HG03432 (cell line): ENCODE measurements around the gene DNAH3.
"Not testable (repeated sequence)": the region's sequence is repeated elsewhere in the genome, so short reads cannot be mapped to it uniquely, and the experiment has no call there.

Source experiments
- ATAC-seq: cut with Tn5 transposase; IDR thresholded peaks from one replicate; pipeline ENCODE4 v1.9.1; 2021; ENCODE audit warnings: mild to moderate bottlenecking, moderate library complexity; ENCODE audit not compliant: unreplicated experiment

The DNAH3 gene

DNA sequence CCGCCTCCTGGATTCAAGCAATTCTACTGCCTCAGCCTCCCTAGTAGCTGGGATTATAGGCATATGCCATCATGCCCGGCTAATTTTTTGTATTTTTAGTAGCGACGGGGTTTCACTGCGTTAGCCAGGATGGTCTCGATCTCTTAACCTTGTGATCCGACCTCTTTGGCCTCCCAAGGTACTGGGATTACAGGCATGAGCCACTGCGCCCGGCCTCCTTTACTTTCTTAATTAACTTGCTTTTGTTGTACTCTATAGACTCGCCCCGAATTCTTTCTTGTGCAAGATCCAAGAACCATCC is 205.1 kb downstream of the DNAH3 start:
- ATAC-seq, result not testable (repeated sequence)

DNA sequence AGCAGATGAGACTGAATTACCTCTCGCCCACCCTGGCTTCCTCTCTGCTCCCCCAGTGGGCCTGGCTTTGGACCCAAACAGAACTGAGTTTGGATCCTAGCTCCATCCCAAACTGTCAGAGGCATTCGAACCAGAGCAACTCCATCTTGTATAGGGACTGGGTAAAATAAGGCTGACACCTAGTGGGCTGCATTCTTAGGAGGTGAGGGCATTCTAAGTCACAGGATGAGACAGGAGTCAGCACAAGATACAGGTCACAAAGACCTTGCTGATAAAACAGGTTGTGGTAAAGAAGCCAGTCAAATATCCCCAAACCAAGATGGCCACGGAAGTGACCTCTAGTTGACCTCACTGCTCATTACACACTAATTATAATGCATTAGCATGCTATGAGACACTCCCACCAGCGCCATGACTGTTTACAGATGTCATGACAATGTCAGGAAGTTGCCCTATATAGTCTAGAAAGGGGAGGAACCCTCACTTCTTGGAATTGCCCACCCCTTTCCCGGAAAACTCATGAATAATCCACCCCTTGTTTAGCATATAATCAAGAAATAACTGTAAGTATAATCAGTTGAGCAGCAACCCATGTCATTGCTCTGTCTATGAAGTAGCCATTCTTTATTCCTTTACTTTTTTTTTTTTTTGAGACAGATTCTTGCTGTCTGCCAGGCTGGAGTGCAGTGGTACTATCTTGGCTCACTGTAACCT is 205.6 kb downstream of the DNAH3 start:
- no peak for ATAC-seq

DNA sequence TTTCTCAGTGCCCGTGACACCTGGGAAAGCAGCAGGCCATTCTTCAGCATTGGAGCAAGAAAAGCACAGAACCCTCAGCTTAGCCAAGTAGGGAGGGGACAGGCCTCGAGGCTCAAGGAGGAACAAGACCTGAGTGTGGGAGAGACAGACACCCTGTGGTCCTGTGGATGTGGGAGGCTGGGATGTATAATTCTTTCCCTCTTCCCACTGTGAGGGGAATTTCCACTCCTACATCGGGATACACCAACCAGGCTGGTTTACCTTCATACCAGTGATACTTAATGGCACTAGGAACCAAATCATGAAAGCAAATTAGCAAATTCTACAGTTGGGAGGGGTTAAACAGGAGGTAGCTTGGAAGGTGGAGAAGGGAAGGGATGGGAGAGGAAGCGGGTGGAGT is 208.4 kb downstream of the DNAH3 start:
- ATAC-seq, result no peak

DNA sequence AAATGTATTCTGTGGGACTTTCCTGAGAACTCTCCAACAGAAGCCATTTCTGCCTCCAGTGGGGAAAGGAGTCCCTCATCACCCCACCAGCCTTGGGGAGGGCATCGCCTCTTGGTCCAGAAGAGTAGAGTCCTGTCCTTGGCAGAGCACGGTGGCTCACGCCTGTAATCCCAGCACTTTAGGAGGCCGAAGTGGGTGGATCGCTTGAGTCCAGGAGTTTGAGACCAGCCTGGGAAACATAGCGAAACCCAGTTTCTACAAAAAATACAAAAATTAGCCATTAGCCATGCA is 209.1 kb downstream of the DNAH3 start:
- no peak for ATAC-seq

DNA sequence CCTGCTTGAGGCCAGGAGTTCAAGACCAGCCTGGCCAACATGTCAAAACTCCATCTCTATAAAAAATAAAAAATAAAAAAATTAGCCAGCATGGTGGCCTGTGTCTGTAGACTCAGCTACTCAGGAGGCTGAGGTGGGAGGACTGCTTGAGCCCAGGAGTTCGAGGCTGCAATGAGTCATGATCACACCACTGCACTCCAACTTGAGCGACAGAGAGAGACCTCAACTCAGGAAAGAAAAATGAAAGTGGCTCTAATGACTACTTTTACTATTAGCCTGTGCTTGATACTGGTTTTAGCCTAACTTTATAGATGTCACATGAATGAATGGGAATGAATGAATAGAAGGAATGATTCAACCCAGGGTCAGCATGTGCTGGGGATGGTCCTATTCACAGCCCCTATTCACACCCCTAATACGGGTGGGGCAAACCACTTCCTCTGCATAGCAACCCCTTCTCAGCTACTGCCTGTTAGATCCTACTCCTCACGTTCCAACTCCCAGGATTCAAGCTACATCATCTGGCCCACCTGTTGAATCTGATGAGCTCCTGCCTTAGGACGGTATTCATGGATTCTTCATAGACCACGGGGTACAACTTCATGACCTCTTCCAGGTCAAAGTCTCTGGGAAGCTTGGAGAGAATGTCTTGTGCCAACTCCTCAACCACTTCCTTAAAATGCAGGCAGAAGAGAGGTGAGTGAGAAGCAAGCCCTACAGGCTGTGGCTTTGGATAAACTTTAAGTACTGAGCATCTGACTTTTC is 209.6 kb downstream of the DNAH3 start:
- no peak for ATAC-seq

DNA sequence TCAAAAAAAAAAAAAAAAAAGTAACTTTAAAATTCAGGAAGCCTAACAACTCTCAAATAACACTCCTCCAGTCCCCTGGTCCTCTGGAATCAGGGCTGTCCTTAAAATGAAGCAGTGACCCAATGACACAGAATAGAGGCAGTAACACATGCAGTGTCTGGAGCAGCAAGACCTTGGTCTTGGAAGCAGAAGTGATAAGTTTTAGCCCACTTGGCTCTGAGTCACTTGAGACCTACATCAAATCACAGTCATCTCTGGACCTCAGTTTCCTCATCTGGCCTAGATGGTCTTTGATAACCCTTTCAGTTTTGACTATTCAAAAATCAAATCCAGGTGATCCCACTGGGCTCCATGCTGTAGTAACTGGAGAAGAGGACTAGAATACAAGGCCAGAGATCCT is 211.0 kb downstream of the DNAH3 start:
- ATAC-seq, result no peak

DNA sequence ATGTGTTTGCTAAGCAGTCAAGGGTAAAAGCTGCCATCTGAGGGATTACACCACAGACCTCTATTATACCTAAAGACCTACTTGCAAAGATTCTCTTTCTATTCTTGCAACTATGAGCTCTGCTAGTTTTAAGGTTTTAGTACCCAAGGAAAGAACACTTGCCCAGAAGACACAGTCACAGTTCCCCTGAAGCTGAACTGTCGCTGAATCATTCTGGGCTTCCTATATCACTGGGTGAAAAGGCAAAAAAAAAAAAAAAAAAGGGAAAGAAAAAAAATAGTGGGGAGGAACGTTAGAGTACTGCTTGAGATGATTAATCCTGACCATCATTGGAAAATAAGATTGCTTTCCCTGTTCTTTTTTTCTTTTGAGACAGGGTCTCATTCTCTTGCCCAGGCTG is 212.2 kb downstream of the DNAH3 start:
- no peak for ATAC-seq

DNA sequence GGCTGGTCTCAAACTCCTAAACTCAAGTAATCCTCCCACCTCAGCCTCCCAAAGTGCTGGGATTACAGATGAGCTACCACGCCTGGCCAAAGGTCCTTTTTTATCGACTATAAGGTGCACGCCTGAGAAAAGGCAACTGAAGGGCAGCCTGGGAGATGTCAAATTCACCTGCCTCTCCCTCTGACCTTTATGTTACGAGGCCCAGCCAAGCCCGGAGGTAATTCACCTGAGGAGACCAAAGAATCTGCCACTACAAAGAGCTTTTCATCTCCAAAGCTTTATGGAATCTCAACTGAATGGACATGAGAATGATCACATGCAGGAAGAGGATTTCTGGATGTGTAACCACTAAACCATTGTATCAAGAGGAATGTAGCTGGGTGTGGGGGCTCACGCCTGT is 212.9 kb downstream of the DNAH3 start:
- ATAC-seq, result no peak

DNA sequence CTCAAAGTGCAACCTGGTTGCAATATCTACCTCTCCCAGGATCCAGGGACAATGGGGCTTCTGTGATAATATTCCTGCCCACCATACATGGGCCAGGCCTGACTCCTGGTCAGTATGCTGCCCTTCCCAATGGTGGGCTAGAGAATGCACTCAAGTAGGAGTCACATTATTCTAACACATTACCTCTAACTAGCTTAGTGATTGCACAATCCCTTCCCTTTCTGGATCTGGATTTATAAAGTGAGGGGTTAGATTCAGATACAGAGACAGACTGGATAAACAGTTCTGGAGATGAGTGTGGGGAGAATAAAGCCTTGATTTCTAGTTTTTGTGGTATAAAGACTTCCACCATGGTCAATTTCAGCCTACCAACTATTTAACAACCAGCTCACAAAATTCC is 217.1 kb downstream of the DNAH3 start:
- no peak for ATAC-seq

DNA sequence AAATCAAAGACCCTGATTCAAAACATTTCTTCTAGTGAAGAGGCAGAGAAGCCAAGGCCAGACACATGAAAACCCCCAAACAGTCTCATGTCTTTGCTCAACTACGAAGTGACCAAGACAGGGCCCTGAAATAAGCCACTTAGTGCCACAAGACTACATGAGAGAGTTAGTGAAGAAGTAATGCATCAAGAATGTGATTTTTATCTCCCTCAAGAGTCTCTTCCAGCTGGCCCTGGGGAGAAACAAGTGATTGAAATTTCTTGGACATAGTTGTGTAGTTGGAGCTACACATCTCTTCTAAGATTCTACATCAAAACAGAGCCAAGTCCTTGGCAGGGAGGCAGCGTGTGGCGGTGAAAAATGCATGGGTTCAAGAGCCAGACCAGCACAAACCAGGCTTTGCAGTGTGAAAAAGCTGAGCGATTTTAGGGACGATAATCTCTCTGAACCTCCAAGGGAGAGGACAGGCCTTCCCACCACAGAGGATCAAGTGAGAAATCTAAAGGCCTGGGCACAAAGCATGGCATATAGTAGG is 219.5 kb downstream of the DNAH3 start:
- ATAC-seq, result no peak

DNA sequence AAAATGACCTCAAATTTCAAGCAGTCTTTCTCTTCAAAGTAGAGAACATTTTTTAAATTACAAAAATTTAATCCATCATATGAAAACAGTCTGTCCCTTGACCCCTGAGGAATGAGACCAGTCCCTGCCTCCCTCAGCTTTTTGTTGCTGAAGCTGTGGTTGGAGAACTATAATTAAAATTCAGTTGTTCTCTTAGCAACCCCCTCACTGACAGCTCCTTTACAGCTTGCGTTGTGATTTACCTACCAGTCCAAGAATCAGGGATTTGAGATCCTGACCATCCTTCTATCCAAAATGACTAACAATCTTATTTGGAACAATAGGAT is 220.3 kb downstream of the DNAH3 start:
- ATAC-seq, result no peak

DNA sequence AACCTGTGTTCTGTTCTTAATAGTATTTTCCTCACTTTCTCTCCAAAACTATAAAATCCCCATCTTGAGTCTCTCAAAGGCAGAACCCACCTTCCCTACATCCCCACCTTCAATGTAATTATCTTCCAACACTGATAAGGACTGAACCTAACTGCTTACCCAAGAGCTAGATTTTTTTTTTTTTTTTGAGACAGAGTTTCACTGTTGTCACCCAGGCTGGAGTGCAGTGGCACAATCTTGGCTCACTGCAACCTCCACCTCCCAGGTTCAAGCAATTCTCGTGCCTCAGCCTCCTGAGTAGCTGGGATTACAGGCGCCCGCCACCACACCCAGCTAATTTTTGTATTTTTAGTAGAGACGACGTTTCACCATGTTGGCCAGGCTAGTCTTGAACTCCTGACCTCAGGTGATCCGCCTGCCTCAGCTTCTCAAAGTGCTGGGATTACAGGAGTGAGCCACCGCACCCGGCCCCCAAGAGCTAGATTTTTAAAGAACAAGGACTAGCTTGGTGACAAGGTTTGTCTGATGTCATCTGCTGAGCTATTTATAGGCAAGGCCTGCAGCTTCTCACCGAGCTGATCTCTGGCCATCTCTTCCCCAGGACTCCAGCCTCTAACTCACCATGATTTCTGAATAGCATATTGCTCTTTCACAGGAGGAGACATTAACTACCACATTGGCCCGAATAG is 220.8 kb downstream of the DNAH3 start:
- ATAC-seq, result not testable (repeated sequence)

DNA sequence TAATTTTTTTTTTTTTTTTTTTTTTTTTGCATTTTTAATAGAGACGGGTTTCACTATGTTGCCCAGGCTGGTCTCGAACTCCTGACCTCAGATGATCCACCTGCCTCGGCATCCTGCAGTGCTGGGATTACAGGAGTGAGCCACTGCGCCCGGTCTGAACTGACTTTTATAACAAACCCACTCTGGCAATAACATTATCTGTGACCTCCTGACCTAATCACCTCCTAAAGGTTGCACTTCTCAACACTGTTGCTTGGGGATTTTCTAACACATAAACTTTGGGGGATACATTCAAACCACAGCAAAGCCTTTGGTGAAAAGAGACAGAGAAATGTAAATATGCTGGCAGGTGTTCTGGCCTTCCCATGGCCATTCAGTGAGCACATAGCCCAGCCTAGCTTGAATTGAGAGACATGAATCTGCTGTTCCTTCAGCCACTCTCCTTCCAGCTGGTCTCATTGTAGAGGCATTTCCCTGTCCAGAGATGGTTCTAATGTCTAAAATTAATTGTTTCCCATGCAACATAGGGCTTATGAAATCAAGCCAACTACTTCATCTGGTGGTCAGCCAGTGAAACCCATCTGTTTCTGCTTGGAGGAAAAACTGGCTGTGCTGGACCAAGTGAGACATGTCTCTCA is 221.8 kb downstream of the DNAH3 start:
- no peak for ATAC-seq

DNA sequence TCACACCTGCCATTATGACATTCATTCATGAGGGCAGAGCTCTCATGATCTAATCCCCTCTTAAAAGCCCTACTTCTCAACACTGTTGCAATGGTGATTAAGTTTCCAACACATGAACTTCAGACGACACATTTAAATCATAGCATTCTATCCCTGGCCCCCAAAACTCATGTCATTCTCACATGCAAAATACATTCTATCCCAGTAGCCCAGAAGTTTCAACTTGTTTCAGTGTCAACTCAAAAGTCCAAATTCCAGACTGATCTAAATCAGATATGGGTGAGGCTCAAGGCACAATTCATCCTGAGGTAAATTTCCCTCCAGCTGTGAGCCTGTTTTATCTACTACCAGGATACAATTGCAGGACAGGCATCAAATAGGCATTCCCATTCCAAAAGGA is 224.9 kb downstream of the DNAH3 start:
- no peak for ATAC-seq

DNA sequence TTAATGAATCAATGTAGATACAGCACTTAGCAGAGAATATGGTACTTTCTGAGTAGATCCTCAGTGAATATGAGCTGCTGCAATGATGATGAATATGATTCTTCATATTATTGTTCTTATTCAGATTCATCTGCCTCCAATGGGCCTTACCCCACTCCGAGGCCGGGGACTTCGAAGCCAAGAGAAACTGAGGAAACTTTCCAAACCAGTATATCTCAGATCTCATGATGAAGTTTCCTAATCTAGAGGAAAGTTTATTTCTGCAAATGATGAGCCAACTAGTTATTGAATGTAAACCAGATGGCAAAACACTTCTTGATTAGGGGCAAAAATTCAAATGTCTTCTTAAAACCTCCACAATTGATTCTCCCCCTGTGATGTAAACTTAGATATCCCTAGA is 226.8 kb downstream of the DNAH3 start:
- no peak for ATAC-seq

DNA sequence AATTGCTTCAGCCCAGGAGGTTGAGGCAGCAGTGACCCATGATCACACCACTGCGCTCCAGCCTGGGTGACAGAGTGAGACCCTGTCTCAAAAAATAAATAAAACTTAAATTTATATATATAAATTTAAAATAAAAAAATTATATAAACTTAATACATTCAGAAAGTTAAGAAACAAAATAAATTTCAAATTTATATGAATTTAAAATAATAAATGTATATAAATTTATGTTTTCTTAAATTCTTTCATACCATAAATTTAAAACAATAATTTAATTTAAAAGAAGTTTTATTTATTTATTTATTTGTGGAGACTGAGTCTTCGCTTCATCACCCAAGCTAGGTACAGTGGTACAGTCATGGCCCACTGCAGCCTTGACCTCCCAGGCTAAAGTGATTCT is 229.8 kb downstream of the DNAH3 start:
- ATAC-seq, result no peak

DNA sequence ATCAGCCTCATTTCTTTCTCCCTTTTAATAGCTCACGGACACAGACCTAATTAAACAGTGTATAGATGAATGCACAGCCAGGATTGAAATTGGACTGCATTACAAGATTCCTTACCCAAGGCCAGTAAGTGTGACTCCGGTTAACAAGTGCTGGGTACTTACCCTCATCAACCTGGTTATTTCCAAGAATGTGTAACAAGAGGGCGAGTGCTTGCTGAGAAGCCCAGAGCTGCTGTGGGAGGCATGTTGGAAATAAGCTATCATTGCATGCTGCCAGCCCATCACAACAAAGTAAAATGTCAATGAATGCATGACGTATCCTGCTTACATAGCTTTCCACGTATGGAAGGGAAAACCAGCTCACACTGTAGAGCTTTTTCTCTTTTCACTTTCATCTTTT is 230.6 kb downstream of the DNAH3 start:
- no peak for ATAC-seq

DNA sequence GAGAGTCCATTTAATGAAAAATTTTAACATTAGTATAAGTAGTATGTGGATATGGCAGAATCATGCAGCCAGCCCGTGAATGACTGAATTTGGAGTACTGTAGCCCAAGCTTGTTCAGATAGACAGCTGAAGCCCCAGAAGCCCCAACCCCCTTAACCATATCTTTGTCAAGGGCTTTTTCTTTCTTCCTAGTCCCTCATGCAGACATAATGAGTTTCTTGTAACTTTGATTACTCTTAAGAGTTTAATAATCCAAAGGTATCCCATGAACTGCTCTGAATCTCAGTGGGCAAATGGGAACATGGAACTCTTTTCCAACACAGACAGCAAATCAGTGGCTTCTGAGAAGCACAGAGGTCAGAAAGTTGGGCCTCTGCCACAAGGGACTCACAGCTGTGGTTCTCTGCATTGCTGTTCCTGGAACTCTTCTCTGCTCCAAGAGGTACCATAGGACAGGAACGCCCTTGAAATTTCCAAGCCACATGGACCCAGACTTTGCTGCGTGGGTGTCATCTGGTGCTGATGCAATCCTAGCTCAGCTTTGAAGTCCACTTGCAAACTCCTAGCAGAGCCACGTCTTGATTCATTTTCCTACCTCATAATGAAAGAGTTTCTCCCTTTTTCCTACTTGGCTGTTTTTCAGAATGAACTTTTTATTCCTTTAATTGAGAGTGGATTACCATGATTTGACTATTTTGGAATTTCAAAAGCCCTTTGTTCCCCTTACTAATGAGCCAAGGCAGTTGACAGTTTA is 232.0 kb downstream of the DNAH3 start:
- ATAC-seq, result no peak

DNA sequence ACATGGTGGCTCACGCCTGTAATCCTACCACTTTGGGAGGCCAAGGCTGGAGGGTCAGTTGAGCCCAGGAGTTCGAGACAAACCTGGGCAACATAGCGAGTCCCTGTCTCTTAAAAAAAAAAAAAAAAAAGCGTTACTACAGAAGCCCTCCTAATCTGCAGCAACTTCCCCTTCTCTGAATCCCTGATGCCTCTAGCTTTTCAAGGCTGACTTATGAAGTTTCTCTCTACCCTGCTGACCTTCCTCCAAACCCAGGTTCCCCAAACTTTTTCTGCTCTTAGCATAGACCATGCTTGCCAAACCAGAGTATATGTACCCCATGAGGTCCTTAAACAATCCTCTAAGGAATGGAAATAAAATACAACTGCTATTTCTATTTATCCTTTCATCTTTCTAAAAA is 233.7 kb downstream of the DNAH3 start:
- no peak for ATAC-seq

DNA sequence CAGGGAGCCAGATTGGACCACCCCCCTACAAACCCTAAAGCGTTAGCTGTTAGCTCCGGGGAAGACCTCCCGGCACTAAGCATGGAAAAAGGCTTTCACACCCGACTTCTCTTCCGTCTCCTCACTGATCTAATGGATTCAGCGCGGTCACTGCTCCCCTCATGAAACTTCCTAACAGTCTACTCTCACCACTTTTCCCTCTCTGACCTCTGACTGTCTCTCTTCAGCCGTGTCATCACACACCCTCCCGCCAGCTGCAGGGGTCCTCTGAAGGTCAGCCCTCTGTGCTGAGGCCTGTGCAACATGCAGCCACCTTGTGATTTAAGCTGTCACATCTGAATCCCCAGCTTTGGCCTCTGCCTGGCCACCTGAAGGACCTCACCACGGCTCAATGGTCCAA is 234.4 kb downstream of the DNAH3 start:
- ATAC-seq, result no peak

DNA sequence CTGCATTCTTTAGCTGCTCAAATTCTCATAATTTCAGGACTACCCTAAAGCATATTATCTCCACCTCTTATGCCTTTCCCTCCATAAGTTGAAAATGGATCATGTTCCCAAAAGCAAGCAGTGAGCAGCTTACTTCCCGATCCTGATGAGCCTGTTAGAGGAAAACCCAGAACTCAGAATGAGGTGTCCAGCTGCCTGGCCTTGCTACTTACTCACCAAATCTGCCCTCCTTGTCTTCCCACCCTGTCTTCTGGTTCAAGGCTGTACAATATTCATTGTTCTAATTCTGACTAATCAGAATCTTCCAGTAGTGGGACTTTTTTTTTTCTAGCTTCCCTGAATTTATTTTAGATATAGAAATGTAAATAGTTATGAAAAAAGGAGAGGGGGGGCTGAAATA is 239.3 kb downstream of the DNAH3 start:
- ATAC-seq, result no peak
